DMS153 (cell line): ENCODE data around the gene RPS2.
"Not testable (repeated sequence)": the region's sequence is repeated elsewhere in the genome, so short reads cannot be mapped to it uniquely, and the experiment has no call there.

ENCODE experiments used
- DNase-seq: peaks from one replicate; lab custom pipeline; 2025; lab: John Stamatoyannopoulos, UW

The RPS2 gene

GRCh38 chr16:1941162-1942046 is 23.2 kb downstream of the RPS2 start:
- DNase-seq, result no peak

GRCh38 chr16:1940273-1941161 is 24.1 kb downstream of the RPS2 start:
- no peak for DNase-seq

GRCh38 chr16:1939833-1940232 is 24.8 kb downstream of the RPS2 start:
- not testable (repeated sequence) for DNase-seq

GRCh38 chr16:1938910-1939309 is 25.7 kb downstream of the RPS2 start:
- no peak for DNase-seq

- no peak for DNase-seq
These were observed 26.3 kb downstream of the RPS2 start for GRCh38 chr16:1938316-1938715.

GRCh38 chr16:1936945-1937479 is 27.6 kb downstream of the RPS2 start:
- DNase-seq, result no peak

GRCh38 chr16:1933097-1933661 is 31.4 kb downstream of the RPS2 start:
- no peak for DNase-seq

- DNase-seq, result no peak
These were observed 32.3 kb downstream of the RPS2 start for GRCh38 chr16:1932050-1933028.

GRCh38 chr16:1930338-1930720 is 34.3 kb downstream of the RPS2 start:
- no peak for DNase-seq

GRCh38 chr16:1929578-1930337 is 34.9 kb downstream of the RPS2 start:
- peak; percentile 41 for DNase-seq

- peak; percentile 34 for DNase-seq
These were observed 35.5 kb downstream of the RPS2 start for GRCh38 chr16:1929105-1929504.

- DNase-seq, result no peak
These were observed 38.4 kb downstream of the RPS2 start for GRCh38 chr16:1926271-1926670.

GRCh38 chr16:1924095-1924494 is 40.5 kb downstream of the RPS2 start:
- DNase-seq, result no peak

- DNase-seq, result peak; percentile 51
These were observed 41.2 kb downstream of the RPS2 start for GRCh38 chr16:1923299-1924034.

GRCh38 chr16:1922357-1922756 is 42.3 kb downstream of the RPS2 start:
- DNase-seq, result no peak

GRCh38 chr16:1920727-1921171 is 43.9 kb downstream of the RPS2 start:
- DNase-seq, result no peak

GRCh38 chr16:1920122-1920521 is 44.5 kb downstream of the RPS2 start:
- DNase-seq, result not testable (repeated sequence)

GRCh38 chr16:1919327-1919998 is 45.2 kb downstream of the RPS2 start:
- DNase-seq, result no peak
